HPDE6-E6E7 (cell line): Measurements from ENCODE around the gene FAM50B.

Experiments
- DNase-seq: peaks from one replicate; pipeline ENCODE4 v3.0.0; 2011; ENCODE audit warnings: missing footprints; ENCODE audit errors: extremely low spot score

FAM50B gene

GRCh38 chr6:3872370-3872854 lies 23.2 kb downstream of the FAM50B start:
- DNase-seq = no peak

- no peak for DNase-seq
Measured at GRCh38 chr6:3873051-3873450, 23.9 kb downstream of the FAM50B start.

DNA sequence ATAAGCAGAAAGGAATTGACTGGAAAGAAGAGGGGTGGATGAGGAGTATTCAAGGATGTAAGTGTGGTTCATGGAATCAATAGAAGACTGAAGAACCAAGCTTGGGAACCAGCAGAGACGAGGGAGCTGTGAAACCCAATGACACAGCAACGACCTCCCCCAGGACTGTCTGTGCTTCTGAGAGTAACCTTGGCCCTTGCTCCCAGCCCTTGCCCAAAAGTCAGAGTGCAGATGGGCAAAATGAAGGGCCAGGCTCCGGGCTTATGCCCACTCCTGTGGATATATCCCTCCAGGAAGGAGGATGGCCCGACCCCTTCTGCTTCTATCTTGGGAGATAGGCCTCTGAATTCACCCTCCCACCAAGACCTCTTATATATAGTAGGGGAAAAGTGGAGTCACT lies 24.9 kb downstream of the FAM50B start:
- DNase-seq = no peak

GRCh38 chr6:3875486-3875885 lies 26.3 kb downstream of the FAM50B start:
- DNase-seq = no peak

GRCh38 chr6:3876101-3876500 lies 26.9 kb downstream of the FAM50B start:
- no peak for DNase-seq

DNA sequence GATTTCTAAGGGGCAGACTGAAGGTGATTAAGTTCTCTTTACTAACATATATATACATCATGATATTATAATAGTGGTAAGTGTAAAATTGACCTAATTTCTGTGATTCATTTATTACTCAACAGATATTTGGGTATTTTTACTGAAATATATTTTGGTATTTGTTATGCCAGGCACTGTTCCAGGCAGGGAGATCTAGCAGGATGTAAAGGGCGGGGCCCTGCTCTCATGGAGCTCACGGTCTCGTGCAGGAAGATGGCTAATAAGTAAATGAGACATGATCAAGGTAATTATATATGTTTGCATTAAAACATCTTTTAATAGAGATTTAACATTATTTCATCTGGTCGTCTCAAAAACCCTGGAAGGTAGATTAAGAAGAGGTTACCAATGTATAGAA lies 27.7 kb downstream of the FAM50B start:
- DNase-seq = no peak

- no peak for DNase-seq
Measured at GRCh38 chr6:3878048-3878666, 29.0 kb downstream of the FAM50B start.

GRCh38 chr6:3879194-3879952 lies 30.2 kb downstream of the FAM50B start:
- no peak for DNase-seq

DNA sequence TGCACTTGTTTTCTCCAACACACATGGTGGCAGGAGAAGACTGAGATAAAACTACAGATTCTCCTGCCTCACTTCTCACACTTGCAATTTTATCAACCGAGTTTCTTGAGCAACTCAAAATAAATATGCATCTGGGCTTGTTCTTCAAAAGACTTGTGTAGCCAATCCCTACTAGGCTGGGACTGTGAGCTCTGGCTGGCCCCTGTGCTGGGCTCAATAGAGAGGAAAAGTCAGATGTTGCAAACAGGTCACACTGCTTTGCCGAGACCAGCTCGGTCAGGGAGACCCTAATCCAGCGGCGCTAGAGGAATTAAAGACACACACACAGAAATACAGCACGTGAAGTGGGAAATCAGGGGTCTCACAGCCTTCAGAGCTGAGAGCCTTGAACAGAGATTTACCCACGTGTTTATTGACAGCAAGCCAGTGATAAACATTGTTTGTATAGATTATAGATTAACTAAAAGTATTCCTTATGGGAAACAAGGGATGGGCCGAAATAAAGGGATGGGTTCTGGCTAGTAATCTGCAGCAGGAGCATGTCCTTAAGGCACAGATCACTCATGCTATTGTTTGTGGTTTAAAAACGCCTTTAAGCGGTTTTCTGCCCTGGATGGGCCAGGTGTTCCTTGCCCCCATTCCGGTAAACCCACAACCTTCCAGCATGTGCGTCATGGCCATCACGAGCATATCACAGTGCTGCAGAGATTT lies 32.7 kb downstream of the FAM50B start:
- DNase-seq = no peak

DNA sequence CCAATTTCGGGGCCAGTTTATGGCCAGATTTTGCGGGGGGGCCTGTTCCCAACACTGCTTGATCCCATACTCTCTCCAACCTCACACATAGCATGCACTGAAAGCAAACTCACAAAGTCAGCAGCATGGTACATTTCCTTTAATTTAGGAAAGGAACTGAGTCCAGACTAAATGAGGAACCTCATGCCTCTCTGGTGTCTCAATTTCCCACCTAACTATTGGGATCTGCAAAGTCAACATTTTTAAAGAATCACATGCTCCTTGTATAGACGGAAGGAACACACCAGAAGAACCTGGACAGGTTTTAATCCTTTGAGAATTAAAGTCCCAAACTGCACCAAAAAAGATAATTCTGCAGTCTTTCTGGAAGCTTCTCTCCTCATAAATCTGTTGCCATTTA lies 33.3 kb downstream of the FAM50B start:
- no peak for DNase-seq

GRCh38 chr6:3882866-3883265 lies 33.7 kb downstream of the FAM50B start:
- DNase-seq = no peak

DNA sequence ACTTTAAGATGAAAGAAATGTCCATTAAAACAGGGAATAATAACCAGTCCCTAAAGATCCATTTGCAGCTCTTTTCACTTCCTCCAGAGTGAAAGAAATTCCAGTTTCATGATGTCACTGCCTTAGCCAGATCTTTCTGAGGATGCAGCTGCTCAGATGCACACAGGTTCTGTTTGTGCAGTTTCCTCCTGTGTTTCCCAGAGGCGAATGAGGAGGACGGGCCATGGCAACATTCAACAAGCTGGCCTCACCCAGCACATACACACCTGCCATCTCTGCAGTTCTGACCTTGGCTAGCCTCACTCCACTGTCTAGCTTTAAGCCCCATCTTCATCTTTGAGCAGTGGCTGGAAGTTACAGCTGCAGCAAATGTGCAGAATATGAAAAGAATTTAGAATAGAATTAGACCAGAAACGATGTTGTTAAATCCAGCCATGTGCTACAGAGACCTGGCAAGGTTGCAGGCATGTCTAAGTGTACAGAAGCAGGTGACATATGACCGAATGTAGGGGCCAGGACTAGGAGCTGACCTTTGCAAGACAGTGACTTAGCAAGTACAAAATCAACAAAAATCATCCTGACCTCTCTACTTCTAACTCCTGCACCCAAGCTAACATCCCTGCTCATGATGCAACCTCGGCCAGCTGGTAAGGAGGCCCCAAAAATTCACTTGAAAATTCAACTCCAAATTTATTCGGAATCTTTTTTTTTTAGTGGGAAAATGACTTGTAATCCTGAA lies 35.0 kb downstream of the FAM50B start:
- no peak for DNase-seq

DNA sequence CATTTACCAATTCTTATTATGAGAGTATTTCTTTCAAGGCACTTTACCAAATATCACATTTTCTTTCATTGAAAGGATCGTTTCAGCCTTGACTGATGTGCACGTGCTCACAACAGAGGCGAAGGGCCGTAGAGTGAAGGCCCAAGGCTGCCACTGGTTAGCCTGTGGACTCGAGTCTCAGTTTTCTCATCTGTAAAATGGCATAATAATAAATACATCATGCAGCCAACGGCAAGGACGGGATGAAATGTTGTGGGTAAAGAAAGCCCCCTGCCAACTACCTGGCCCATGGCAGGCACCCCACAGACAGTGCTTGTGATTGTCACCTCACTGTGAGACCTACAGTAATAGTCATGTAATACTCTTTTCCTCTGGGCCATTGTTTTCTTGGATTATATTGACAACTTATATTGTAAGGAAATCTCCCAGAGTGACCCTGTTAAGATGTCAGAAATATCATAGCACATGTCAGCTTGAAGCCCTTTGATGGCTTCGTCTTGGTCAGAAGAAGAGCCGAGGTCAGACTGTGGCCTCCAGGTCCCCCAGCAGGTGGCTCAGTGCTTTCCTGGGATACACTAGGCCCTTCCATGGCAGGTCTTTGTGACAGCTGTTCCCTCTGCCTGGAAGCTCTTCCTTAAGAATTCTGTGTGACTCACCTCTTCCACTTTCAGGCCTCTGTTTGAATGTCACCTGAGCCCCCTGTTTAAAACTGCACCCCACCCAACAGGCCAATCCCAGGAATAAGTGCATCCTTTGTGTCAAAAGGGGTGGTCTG lies 36.3 kb downstream of the FAM50B start:
- DNase-seq = no peak

DNA sequence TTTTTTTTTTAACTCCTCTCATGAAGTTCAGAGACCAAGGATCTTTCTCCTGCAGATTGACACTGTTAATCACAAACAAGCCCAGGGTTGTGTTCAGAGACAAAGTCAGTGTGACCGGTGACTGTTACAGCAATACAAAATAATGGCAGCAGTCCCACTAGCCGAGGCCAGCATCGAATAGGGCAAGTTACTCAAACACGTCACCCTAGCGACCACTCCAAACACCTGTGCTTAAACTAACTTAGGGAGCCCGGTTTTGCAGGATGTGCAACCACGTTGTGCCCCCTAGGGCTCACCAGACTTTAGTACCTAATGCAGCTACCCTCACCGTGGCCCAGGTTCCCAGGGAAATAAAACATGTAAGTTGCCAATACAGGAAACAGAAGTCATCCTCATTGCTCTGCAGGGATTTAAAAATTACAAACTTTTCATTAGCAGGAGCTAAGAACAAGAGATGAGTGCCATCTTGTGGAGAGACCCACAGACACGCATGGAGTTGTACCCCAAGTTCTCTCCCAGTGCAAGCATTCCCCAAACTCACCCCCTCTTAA lies 38.1 kb downstream of the FAM50B start:
- DNase-seq = no peak

- DNase-seq = no peak
Measured at GRCh38 chr6:3888153-3888957, 39.2 kb downstream of the FAM50B start.

DNA sequence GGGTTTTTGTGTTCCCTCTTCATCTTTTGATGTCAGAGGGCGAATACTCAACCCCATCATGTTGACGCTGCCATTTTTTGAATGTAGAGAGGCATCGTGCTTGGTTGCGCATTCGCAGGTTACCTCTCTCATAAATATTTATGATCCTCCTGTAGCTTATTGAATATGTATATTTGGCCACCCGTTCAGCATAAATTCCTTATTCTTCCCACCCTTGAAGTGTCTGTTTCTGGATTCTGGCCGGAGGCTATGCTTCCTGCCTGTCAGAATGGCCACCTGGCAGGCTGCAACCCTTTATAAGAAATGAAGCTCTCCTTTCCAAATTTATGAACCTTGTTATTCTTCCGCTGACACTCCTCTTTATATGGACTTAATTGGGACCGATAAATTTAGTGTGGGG lies 40.9 kb downstream of the FAM50B start:
- no peak for DNase-seq

DNA sequence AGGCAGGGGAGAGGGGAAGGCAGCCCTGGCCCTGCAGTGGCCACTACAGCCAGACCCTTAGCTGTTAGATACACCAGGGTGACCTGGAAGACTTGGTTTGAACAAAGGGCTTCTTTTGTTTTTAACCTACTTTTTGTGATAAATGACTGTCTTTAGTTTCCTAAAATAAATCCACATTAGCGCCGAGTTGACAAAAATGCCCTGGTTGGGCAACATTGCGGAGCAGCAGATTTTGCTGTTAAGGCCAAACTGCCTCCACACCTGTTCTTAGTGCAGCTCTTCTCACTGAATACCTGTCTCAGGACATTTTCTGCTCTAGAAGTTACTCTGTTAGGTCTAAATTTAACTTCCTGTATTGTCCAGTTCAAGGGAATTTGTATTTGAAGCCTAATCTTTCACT lies 42.7 kb downstream of the FAM50B start:
- no peak for DNase-seq

- DNase-seq = no peak
Measured at GRCh38 chr6:3892603-3893002, 43.4 kb downstream of the FAM50B start.

DNA sequence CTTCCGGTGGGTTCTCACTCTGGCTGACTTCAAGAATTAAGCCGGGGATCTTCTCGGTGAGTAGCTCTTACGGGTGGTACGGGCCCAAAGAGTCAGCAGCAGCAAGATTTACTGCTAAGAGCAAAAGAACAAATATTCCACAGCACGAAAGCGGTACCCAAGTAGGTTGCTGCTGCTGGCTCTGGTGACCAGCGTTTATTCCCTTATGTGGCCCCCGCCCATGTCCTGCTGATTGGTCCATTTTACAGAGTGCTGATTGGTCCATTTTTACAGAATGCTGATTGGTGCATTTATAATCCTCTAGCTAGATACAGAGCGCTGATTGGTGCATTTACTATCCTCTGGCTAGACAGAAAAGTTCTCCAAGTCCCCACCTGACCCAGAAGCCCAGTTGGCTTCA lies 44.3 kb downstream of the FAM50B start:
- DNase-seq = no peak

GRCh38 chr6:3893917-3894316 lies 44.7 kb downstream of the FAM50B start:
- DNase-seq = no peak
